GM23248 (cell line): Measurements from ENCODE around the gene ASCL2. TPM values are rescaled to one million over a fixed set of nuclear protein-coding genes. Genes with fewer than 3 reads are reported as not detected.

Experiments
- DNase-seq: peaks from one replicate; pipeline ENCODE4 v3.0.0-alpha.2; 2015
- H2AFZ ChIP-seq: fragments of 200-600 bp; sonication (generic); 2 replicates; pipeline ENCODE4 v1.6.1; 2016; ENCODE audit warnings: antibody characterized with exemption
- H3F3A ChIP-seq: fragments of 200-600 bp; sonication (generic); 2 replicates; pipeline ENCODE4 v1.6.1; 2016; ENCODE audit warnings: mild to moderate bottlenecking, antibody characterized with exemption, mixed run types; ENCODE audit not compliant: insufficient read depth
- H3K27ac ChIP-seq: fragments of 200-600 bp; sonication (generic); 2 replicates; pipeline ENCODE4 v1.5.1; 2016; ENCODE audit warnings: mild to moderate bottlenecking
- H3K27me3 ChIP-seq: fragments of 200-600 bp; sonication (generic); replicated peaks from 2 replicates; pipeline ENCODE4 v1.6.1; 2016; ENCODE audit warnings: mild to moderate bottlenecking; ENCODE audit not compliant: insufficient read depth
- H3K36me3 ChIP-seq: fragments of 200-600 bp; sonication (generic); 2 replicates; pipeline ENCODE4 v1.6.1; 2016; ENCODE audit warnings: low read depth, mild to moderate bottlenecking
- H3K4me1 ChIP-seq: fragments of 200-600 bp; sonication (generic); 2 replicates; pipeline ENCODE4 v1.6.1; 2016; ENCODE audit warnings: mild to moderate bottlenecking; ENCODE audit not compliant: insufficient read depth
- H3K4me2 ChIP-seq: fragments of 200-600 bp; sonication (generic); one replicate; pipeline ENCODE4 v1.6.1; 2016; ENCODE audit warnings: mild to moderate bottlenecking; ENCODE audit not compliant: unreplicated experiment
- H3K4me3 ChIP-seq: fragments of 200-600 bp; sonication (generic); 2 replicates; pipeline ENCODE4 v1.5.1; 2016; ENCODE audit warnings: mild to moderate bottlenecking
- H3K79me2 ChIP-seq: fragments of 200-600 bp; sonication (generic); 2 replicates; pipeline ENCODE4 v1.6.1; 2016; ENCODE audit warnings: mild to moderate bottlenecking; ENCODE audit not compliant: insufficient read depth
- H3K9ac ChIP-seq: fragments of 200-600 bp; sonication (generic); 2 replicates; pipeline ENCODE4 v1.6.1; 2016; ENCODE audit warnings: mild to moderate bottlenecking
- H3K9me2 ChIP-seq: fragments of 200-600 bp; sonication (generic); 2 replicates; pipeline ENCODE4 v1.6.1; 2016; ENCODE audit warnings: mixed run types, mild to moderate bottlenecking, moderate library complexity; ENCODE audit not compliant: insufficient read depth
- H3K9me3 ChIP-seq: fragments of 200-600 bp; sonication (generic); one replicate; pipeline ENCODE4 v1.6.1; 2017; ENCODE audit warnings: low read depth
- H4K20me1 ChIP-seq: fragments of 200-600 bp; sonication (generic); 2 replicates; pipeline ENCODE4 v1.6.0; 2016; ENCODE audit not compliant: insufficient read depth
- EZH2 ChIP-seq: fragments of 200-600 bp; sonication (generic); IDR thresholded peaks from 2 replicates; pipeline ENCODE4 v1.6.1; 2018; ENCODE audit warnings: antibody characterized with exemption, mild to moderate bottlenecking; ENCODE audit not compliant: insufficient read depth, poor library complexity, severe bottlenecking
- EZH2phosphoT487 ChIP-seq: fragments of 200-600 bp; sonication (generic); IDR thresholded peaks from 2 replicates; pipeline ENCODE4 v1.6.1; 2018; ENCODE audit warnings: antibody characterized with exemption, moderate library complexity, mild to moderate bottlenecking, low read depth; ENCODE audit not compliant: insufficient read depth
- WGBS, 2 experiments: methylation state at CpG; one replicate each; pipeline ENCODE4 v1.1.6; 2015 to 2017; ENCODE audit warnings: low lambda C conversion rate in 2 of 2, low coverage in 1 of 2; ENCODE audit errors: missing lambda C conversion rate in 2 of 2; 5-methylcytosine and 5-hydroxymethylcytosine counted together
- in situ Hi-C: fragments of 300-500 bp; cut with MboI; formaldehyde crosslinking; loops from 2 replicates; pipeline ENCODE4 v1.15.0; 2020
- polyA plus RNA-seq: library from polyadenylated mRNA; unstranded; fragments of >200 nt; fragmentation: Nextera tagmentation; extraction: Ambion mirVana; gene quantifications from 2 replicates; pipeline ENCODE4 v1.2.1, GENCODE V29; 2016
- total RNA-seq: library from RNA; depleted of rRNA; stranded (reverse); fragments of >200 nt; shearing (Covaris generic); gene quantifications from 2 replicates; pipeline ENCODE4 v1.2.3, GENCODE V29; 2014

The ASCL2 gene
- total and polyA plus RNA-seq, 2 experiments from 2014 or later = not detected

DNA sequence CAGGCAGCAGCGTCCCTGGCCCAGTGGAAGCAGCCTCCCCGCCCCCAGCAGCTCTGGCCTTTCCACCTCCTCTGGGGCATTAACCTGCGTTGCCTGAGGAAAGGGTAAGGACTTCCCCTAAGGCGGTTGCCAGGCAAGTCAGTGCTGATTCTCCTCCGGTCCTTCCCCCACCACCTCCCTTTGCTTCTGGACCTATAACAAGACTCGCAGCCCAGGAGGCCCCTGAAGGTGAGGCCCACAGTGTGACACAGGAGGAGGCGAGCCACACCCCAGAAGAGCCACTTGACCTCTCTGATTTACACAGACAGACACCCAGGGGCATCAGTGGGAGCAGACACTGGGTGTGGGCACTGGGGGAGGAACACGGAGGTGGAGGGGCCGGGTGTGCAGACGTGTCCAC is 35.4 kb downstream of the ASCL2 start:
- Histone ChIP-seq H3K36me3 (no peaks in the 10 kb centered on the region), H3K9ac (no peak overlapping the region), H3K4me3 (no peak overlapping the region), H3K9me2 (no peaks in the 10 kb centered on the region), H4K20me1 (no peaks in the 10 kb centered on the region), H3K9me3 (no peaks in the 10 kb centered on the region), H3K27me3 (peaks cover 34% of the 10 kb centered on the region), H3F3A (no peaks in the 10 kb centered on the region), H2AFZ (no peak overlapping the region), H3K27ac (no peak overlapping the region), H3K4me2 (no peak overlapping the region), H3K79me2 (no peaks in the 10 kb centered on the region), H3K4me1 (no peaks in the 10 kb centered on the region)
- in situ Hi-C loops = no loop called here
- WGBS, 2 experiments = 29 to 33% methylated on average over 9 to 10 of the region's 10 CpGs
- DNase-seq = no peak
- TF ChIP-seq EZH2phosphoT487 (no peak), EZH2 (no peak)

DNA sequence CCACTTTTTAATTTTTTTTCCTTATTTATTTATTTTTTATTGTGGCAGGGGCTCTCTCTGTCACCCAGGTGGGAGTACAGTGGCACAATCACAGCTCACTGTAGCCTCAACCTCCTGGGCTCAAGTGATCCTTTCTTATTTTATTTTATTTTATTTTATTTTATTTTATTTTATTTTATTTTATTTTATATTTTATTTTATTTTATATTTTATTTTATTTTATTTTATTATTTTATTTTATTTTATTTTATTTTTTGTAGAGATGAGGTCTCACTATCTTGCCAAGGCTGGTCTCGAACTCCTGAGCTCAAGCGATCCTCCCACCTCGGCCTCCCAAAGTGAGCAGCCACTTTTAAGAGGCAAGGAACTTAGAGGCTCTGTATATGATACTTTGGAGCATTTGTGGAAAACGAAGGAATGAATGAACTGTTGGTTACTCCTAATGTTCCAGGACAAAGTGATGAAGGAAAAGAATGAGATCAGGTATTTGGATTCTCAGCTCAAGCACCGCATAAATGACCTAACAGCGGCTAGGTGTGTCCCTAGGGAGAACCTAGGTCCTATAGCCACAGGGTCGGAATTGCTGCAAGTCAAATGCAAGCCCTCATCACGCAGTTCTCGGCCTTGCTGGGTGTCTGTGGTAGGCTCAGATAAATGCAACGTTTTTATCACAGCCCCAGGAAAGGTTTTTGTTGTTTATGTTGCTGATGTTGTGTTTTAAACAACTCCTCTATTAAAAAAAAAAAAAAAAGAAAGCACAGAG is 36.5 kb downstream of the ASCL2 start:
- Histone ChIP-seq H3K4me2 (no peak overlapping the region), H3K9me2 (no peaks in the 10 kb centered on the region), H3K9me3 (no peaks in the 10 kb centered on the region), H3K27me3 (peaks cover 34% of the 10 kb centered on the region), H4K20me1 (no peaks in the 10 kb centered on the region), H3K27ac (no peak overlapping the region), H3F3A (no peaks in the 10 kb centered on the region), H3K79me2 (no peaks in the 10 kb centered on the region), H3K36me3 (no peaks in the 10 kb centered on the region), H3K4me1 (no peaks in the 10 kb centered on the region), H2AFZ (no peak overlapping the region), H3K4me3 (no peak overlapping the region), H3K9ac (no peak overlapping the region)
- no peak for DNase-seq
- in situ Hi-C loops = no loop called here
- WGBS, 2 experiments = 44 to 46% methylated on average over 10 of the region's 10 CpGs
- no peak for TF ChIP-seq EZH2
- TF ChIP-seq EZH2phosphoT487 = no peak

DNA sequence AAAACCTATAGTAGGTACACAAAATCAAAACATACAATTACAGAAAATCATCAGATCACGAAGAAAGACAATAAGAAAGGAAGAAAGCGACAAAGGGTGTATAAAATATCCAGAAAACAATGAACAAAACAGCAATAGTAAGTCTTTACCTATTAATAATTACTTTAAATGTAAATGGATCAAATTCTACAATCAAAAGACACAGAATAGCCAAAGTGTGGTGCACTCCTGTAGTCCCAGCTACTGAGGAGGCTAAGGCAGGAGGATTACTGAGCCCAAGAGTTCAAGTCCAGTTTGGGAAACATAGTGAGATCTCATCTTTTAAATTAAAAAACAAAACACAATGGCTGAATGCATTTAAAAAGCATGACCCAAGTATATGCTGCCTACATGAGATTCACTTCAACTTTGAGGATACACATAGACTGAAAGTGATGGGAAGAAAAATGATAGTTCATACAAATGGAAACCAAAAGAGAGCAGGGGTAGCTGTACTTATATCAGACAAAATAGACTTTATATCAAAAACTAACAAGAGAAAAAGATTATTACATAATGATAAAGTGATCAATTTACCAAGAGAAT is 40.6 kb downstream of the ASCL2 start:
- TF ChIP-seq EZH2phosphoT487 (no peak), EZH2 (no peak)
- H3K36me3 ChIP-seq = no peaks in the 10 kb centered on the region
- H2AFZ ChIP-seq = no peak overlapping the region
- in situ Hi-C loops = no loop called here
- no peaks in the 10 kb centered on the region for H4K20me1 ChIP-seq
- no peak overlapping the region for H3K4me3 ChIP-seq
- H3K9me3 ChIP-seq = no peaks in the 10 kb centered on the region
- peaks cover 44% of the 10 kb centered on the region for H3K27me3 ChIP-seq
- H3K9ac ChIP-seq = no peak overlapping the region
- H3K4me1 ChIP-seq = no peaks in the 10 kb centered on the region
- H3K79me2 ChIP-seq = no peaks in the 10 kb centered on the region
- 9 to 26% methylated on average over 2 of the region's 2 CpGs for WGBS, 2 experiments
- no peak for DNase-seq
- H3K4me2 ChIP-seq = no peak overlapping the region
- no peaks in the 10 kb centered on the region for H3K9me2 ChIP-seq
- no peak overlapping the region for H3K27ac ChIP-seq
- no peaks in the 10 kb centered on the region for H3F3A ChIP-seq

DNA sequence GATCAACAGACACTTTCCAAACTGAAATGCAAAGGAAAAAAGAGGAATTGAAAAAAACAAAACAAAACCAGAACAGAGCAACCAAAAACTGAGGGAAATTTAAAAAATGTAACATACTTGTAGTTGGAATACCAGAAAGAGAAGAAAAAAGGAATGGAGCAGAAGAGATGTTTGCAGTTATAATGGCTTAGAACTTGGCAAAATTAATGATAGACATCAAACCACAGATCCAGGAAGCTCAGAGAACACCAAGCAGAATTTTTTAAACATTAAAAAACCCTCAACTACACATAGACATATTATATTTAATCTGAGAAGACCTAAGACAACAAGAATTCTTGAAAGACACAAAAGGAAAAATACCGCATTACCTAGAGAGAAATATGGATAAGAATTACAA is 46.1 kb downstream of the ASCL2 start:
- Histone ChIP-seq H3K9ac (no peak overlapping the region), H3F3A (no peaks in the 10 kb centered on the region), H3K79me2 (no peaks in the 10 kb centered on the region), H3K27ac (no peak overlapping the region), H3K27me3 (peaks cover 54% of the 10 kb centered on the region), H3K4me2 (no peak overlapping the region), H3K9me2 (no peaks in the 10 kb centered on the region), H4K20me1 (no peaks in the 10 kb centered on the region), H3K9me3 (no peaks in the 10 kb centered on the region), H3K4me3 (no peak overlapping the region), H3K36me3 (no peaks in the 10 kb centered on the region), H2AFZ (no peak overlapping the region), H3K4me1 (no peaks in the 10 kb centered on the region)
- no peak for DNase-seq
- in situ Hi-C loops = no loop called here
- TF ChIP-seq EZH2 (no peak), EZH2phosphoT487 (no peak)
- WGBS, 2 experiments = 46 to 77% methylated on average over 1 of the region's 1 CpG
